Daoy (cell line): ENCODE data around the gene GNG4. TPM values are rescaled to one million over a fixed set of nuclear protein-coding genes. Genes with fewer than 3 reads are reported as not detected.
"Not testable (repeated sequence)": the region's sequence is repeated elsewhere in the genome, so short reads cannot be mapped to it uniquely, and the experiment has no call there.

ENCODE experiments used
- DNase-seq: peaks from one replicate; pipeline ENCODE4 v3.0.0-alpha.2; 2015; ENCODE audit warnings: low read depth
- total RNA-seq: library from RNA; depleted of rRNA; stranded (reverse); fragments of >200 nt; shearing (Covaris generic); gene quantifications from 2 replicates; pipeline ENCODE4 v1.2.3, GENCODE V29; 2014

Gene GNG4
- total RNA-seq, 1 experiment from 2014 or later = 2.2 TPM

- DNase-seq = peak; percentile 29
These were observed 971 bp upstream of the GNG4 start for GRCh38 chr1:235650341-235651169.

GRCh38 chr1:235648954-235649367 lies 623 bp downstream of the GNG4 start:
- peak; percentile 75 for DNase-seq

- peak; percentile 49 for DNase-seq
These were observed 1.1 kb downstream of the GNG4 start for GRCh38 chr1:235648407-235648907.

- not testable (repeated sequence) for DNase-seq
These were observed 2.0 kb downstream of the GNG4 start for GRCh38 chr1:235647537-235647936.

- no peak for DNase-seq
These were observed 3.1 kb downstream of the GNG4 start for GRCh38 chr1:235646463-235646862.

- peak; percentile 40 for DNase-seq
These were observed 4.8 kb downstream of the GNG4 start for GRCh38 chr1:235644693-235645305.

- DNase-seq = no peak
These were observed 5.5 kb downstream of the GNG4 start for GRCh38 chr1:235643837-235644692.

- no peak for DNase-seq
These were observed 6.6 kb downstream of the GNG4 start for GRCh38 chr1:235642943-235643371.

GRCh38 chr1:235642011-235642942 lies 7.3 kb downstream of the GNG4 start:
- DNase-seq = peak; percentile 75

GRCh38 chr1:235640580-235640979 lies 9.0 kb downstream of the GNG4 start:
- no peak for DNase-seq

- no peak for DNase-seq
These were observed 10.1 kb downstream of the GNG4 start for GRCh38 chr1:235639226-235640205.

- not testable (repeated sequence) for DNase-seq
These were observed 11.0 kb downstream of the GNG4 start for GRCh38 chr1:235638612-235639011.

GRCh38 chr1:235637756-235638534 lies 11.6 kb downstream of the GNG4 start:
- DNase-seq = no peak

GRCh38 chr1:235635938-235636662 lies 13.5 kb downstream of the GNG4 start:
- no peak for DNase-seq

- DNase-seq = peak; percentile 34
These were observed 16.8 kb downstream of the GNG4 start for GRCh38 chr1:235632506-235633401.

GRCh38 chr1:235631816-235632215 lies 17.8 kb downstream of the GNG4 start:
- DNase-seq = no peak
